GM12801 (cell line): ENCODE results near the gene IQGAP3.

Source experiments
- CTCF ChIP-seq: IDR thresholded peaks from one replicate; pipeline ENCODE4 v1.5.1; 2011; ENCODE audit warnings: control low read depth; ENCODE audit not compliant: insufficient read length; ENCODE audit errors: extremely low read depth

IQGAP3 gene

GRCh38 chr1:156550346-156550745 lies 22.0 kb downstream of the IQGAP3 start:
- no peak for TF ChIP-seq CTCF

GRCh38 chr1:156549831-156550230 lies 22.5 kb downstream of the IQGAP3 start:
- no peak for TF ChIP-seq CTCF

GRCh38 chr1:156549390-156549789 lies 23.0 kb downstream of the IQGAP3 start:
- TF ChIP-seq CTCF, result no peak

- no peak for TF ChIP-seq CTCF
Observed at GRCh38 chr1:156547982-156548381, 24.4 kb downstream of the IQGAP3 start.

GRCh38 chr1:156547434-156547833 lies 24.9 kb downstream of the IQGAP3 start:
- no peak for TF ChIP-seq CTCF

- no peak for TF ChIP-seq CTCF
Observed at GRCh38 chr1:156546267-156546666, 26.1 kb downstream of the IQGAP3 start.

GRCh38 chr1:156544592-156545102 lies 27.7 kb downstream of the IQGAP3 start:
- TF ChIP-seq CTCF, result no peak

- no peak for TF ChIP-seq CTCF
Observed at GRCh38 chr1:156543066-156543465, 29.3 kb downstream of the IQGAP3 start.
